Esophagus squamous epithelium (tissue), 4 donors: Measurements from ENCODE around the gene POU6F2.

Experiments used
- POLR2A ChIP-seq, 4 donors: fragments of 450-650 bp; IDR thresholded peaks; one replicate each; pipeline ENCODE4 v1.6.1; 2017; ENCODE audit warnings: antibody characterized with exemption in 4 of 4, mild to moderate bottlenecking in 4 of 4, moderate library complexity in 3 of 4
- TF ChIP-seq, protein P1 (sequence below), 6 experiments: fragments of 450-650 bp in 4 of 6; fragments of 200-600 bp in 2 of 6; sonication (generic) in 2 of 6; IDR thresholded peaks; one replicate each; pipeline ENCODE4 v1.5.1; 2016 to 2019; ENCODE audit warnings: antibody characterized with exemption in 6 of 6, mild to moderate bottlenecking in 4 of 6, moderate library complexity in 4 of 6

DNA sequence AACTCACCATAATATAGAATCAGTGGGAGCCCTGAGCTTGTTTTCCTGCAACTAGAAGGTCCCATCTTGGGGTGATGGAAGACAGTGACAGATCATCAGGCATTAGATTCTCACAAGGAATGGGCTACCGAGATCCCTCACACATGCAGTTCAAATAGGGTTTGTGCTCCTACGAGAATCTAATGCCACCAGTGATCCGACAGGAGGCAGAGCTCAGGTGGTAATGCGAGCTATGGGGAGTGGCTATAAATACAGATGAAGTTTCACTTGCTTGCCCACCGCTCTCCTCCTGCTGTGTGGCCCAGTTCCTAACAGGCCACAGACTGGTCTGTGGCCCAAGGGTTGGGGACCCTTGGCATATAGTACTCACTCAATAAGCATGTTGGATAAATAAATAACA lies 93.4 kb downstream of the POU6F2 start:
- no peak for TF ChIP-seq POLR2A (IDR thresholded peaks at IDR 0.05)
- TF ChIP-seq, protein P1, sequence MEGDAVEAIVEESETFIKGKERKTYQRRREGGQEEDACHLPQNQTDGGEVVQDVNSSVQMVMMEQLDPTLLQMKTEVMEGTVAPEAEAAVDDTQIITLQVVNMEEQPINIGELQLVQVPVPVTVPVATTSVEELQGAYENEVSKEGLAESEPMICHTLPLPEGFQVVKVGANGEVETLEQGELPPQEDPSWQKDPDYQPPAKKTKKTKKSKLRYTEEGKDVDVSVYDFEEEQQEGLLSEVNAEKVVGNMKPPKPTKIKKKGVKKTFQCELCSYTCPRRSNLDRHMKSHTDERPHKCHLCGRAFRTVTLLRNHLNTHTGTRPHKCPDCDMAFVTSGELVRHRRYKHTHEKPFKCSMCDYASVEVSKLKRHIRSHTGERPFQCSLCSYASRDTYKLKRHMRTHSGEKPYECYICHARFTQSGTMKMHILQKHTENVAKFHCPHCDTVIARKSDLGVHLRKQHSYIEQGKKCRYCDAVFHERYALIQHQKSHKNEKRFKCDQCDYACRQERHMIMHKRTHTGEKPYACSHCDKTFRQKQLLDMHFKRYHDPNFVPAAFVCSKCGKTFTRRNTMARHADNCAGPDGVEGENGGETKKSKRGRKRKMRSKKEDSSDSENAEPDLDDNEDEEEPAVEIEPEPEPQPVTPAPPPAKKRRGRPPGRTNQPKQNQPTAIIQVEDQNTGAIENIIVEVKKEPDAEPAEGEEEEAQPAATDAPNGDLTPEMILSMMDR (IDR thresholded peaks at IDR 0.05) = no peak
